ENCODE data around the gene OR6Q1. TPM values are rescaled to one million over a fixed set of nuclear protein-coding genes. Genes with fewer than 3 reads are reported as not detected.

OR6Q1 gene
- total and polyA plus RNA-seq, 9 of the 15 experiments (the other 6 are each of a cell fraction or from before 2014, with no cell fraction given): not detected

- Histone ChIP-seq H3K4me3 (no peak overlapping the region), H3K4me2 (ENCODE audit: insufficient read depth, low read length) (no peak overlapping the region), H4K20me1 (replicated peaks; ENCODE audit: control insufficient read depth, insufficient read depth, low read length) (no peaks in the 10 kb centered on the region), H3K9ac (ENCODE audit: insufficient read depth in 1 of 2, low read depth in 2 of 2, low read length in 2 of 2) (no peak overlapping the region), H3K27me3 (ENCODE audit: control insufficient read depth in 2 of 2, insufficient read depth in 2 of 2, low read length in 2 of 2) (peaks cover 7 to 28% of the 10 kb centered on the region in 2 experiments), H3K9me3 (replicated peaks; ENCODE audit: control insufficient read depth, insufficient read depth, low read depth, low read length) (no peaks in the 10 kb centered on the region), H3K9me1 (ENCODE audit: control insufficient read depth, insufficient read depth, low read length) (no peaks in the 10 kb centered on the region), H3K27ac (ENCODE audit: extremely low read depth, low read depth, low read length) (no peak overlapping the region), H2AFZ (ENCODE audit: low read depth, low read length) (no peak overlapping the region), H3K36me3 (ENCODE audit: control insufficient read depth, insufficient read depth, low read length) (no peaks in the 10 kb centered on the region), H3K4me1 (replicated peaks in 1 of 2; ENCODE audit: control insufficient read depth in 2 of 2, insufficient read depth in 2 of 2, low read length in 2 of 2) (no peaks in the 10 kb centered on the region), H3K79me2 (ENCODE audit: control insufficient read depth, insufficient read depth, low read length) (no peaks in the 10 kb centered on the region)
- ATAC-seq: no peak
- in situ Hi-C loops (cut with MboI) (no loop called here), intact Hi-C loops (cut with micrococcal nuclease) (no loop called here)
- BruUV-seq (replicated peaks): no TSS peak
- no peak for FAIRE-seq
- ChIA-PET CTCF (ENCODE audit: low intra/inter-chr PET ratio) (no interaction called here), POLR2A (interaction anchor here (0.6 to 0.9 kb wide), 2 partner anchors 10 to 150 kb away, joined by 3 to 4 read pairs; no protein-coding TSS in a partner anchor)
- no peak for DNase-seq (ENCODE audit: extremely low read depth in 1 of 4, low spot score in 3 of 4)
- peak; percentile 31; the same call in 1 of the 2 replicates for TF ChIP-seq CEBPB (tag; IDR thresholded peaks at IDR 0.05)
- TF ChIP-seq RUNX1 (IDR thresholded peaks at IDR 0.05; ENCODE audit: low read depth): no peak
- WGBS (ENCODE audit: insufficient coverage, low coverage, missing lambda C conversion rate): 3% methylated on average over 8 of the region's 8 CpGs
Measured at GRCh38 chr11:58024601-58025091, 6.1 kb upstream of the OR6Q1 start.

- no peak for FAIRE-seq
- no peaks in the 10 kb centered on the region for H3K9me1 ChIP-seq (ENCODE audit: control insufficient read depth, insufficient read depth, low read length)
- intact Hi-C loops (cut with micrococcal nuclease): no loop called here
- no peak overlapping the region for H3K9ac ChIP-seq (ENCODE audit: insufficient read depth in 1 of 2, low read depth in 2 of 2, low read length in 2 of 2)
- H3K4me2 ChIP-seq (ENCODE audit: insufficient read depth, low read length): no peak overlapping the region
- no peaks in the 10 kb centered on the region for H3K4me1 ChIP-seq (replicated peaks in 1 of 2; ENCODE audit: control insufficient read depth in 2 of 2, insufficient read depth in 2 of 2, low read length in 2 of 2)
- no peaks in the 10 kb centered on the region for H4K20me1 ChIP-seq (replicated peaks; ENCODE audit: control insufficient read depth, insufficient read depth, low read length)
- no peak for DNase-seq (ENCODE audit: extremely low read depth in 1 of 4, low spot score in 3 of 4)
- ChIA-PET CTCF (ENCODE audit: low intra/inter-chr PET ratio) (no interaction called here), POLR2A (no interaction called here)
- no peaks in the 10 kb centered on the region for H3K79me2 ChIP-seq (ENCODE audit: control insufficient read depth, insufficient read depth, low read length)
- no TSS peak for BruUV-seq (replicated peaks)
- peaks cover 7 to 28% of the 10 kb centered on the region in 2 experiments for H3K27me3 ChIP-seq (ENCODE audit: control insufficient read depth in 2 of 2, insufficient read depth in 2 of 2, low read length in 2 of 2)
- in situ Hi-C loops (cut with MboI): no loop called here
- 0% methylated on average over 4 of the region's 4 CpGs for WGBS (ENCODE audit: insufficient coverage, low coverage, missing lambda C conversion rate)
- H3K9me3 ChIP-seq (replicated peaks; ENCODE audit: control insufficient read depth, insufficient read depth, low read depth, low read length): no peaks in the 10 kb centered on the region
- ATAC-seq: no peak
- H3K4me3 ChIP-seq: no peak overlapping the region
- no peak overlapping the region for H2AFZ ChIP-seq (ENCODE audit: low read depth, low read length)
- no peak overlapping the region for H3K27ac ChIP-seq (ENCODE audit: extremely low read depth, low read depth, low read length)
- no peaks in the 10 kb centered on the region for H3K36me3 ChIP-seq (ENCODE audit: control insufficient read depth, insufficient read depth, low read length)
- TF ChIP-seq HDAC3 (IDR thresholded peaks at IDR 0.05; ENCODE audit: borderline replicate concordance, partially characterized antibody) (no peak), ZBTB8A (IDR thresholded peaks at IDR 0.05; ENCODE audit: partially characterized antibody) (no peak), RCOR1 (IDR thresholded peaks at IDR 0.05; ENCODE audit: borderline replicate concordance in 1 of 2, low read depth in 2 of 2, low read length in 2 of 2) (no peak), TCF3 (CRISPR knock-in tag; IDR thresholded peaks at IDR 0.05) (no peak), HINFP (tag; conservative IDR thresholded peaks at IDR 0.05; ENCODE audit: low read depth) (no peak), FOXJ2 (tag; IDR thresholded peaks at IDR 0.05) (no peak), HEY1 (CRISPR knock-in tag; IDR thresholded peaks at IDR 0.05; ENCODE audit: borderline replicate concordance) (no peak), RFX7 (CRISPR knock-in tag; IDR thresholded peaks at IDR 0.05) (no peak), HMBOX1 (IDR thresholded peaks at IDR 0.05) (no peak), PPARD (CRISPR knock-in tag; IDR thresholded peaks at IDR 0.05) (no peak), CTBP1 (IDR thresholded peaks at IDR 0.05; ENCODE audit: borderline replicate concordance) (no peak), CBX5 (IDR thresholded peaks at IDR 0.05; ENCODE audit: borderline replicate concordance, low read depth) (no peak)
Measured at GRCh38 chr11:58027341-58027740, 3.4 kb upstream of the OR6Q1 start.

All from K562 (cell line).